Endodermal cell (in vitro differentiated cells): ENCODE measurements around the gene MCEE. TPM values are rescaled to one million over a fixed set of nuclear protein-coding genes. Genes with fewer than 3 reads are reported as not detected.
"Not testable (repeated sequence)": the region's sequence is repeated elsewhere in the genome, so short reads cannot be mapped to it uniquely, and the experiment has no call there.

ENCODE experiments used
- DNase-seq: peaks from one replicate; pipeline ENCODE4 v3.0.0-alpha.2; 2017
- H3K27ac ChIP-seq: 2 replicates; pipeline ENCODE4 v1.5.1; 2013; ENCODE audit warnings: mild to moderate bottlenecking, low read depth, low read length, moderate library complexity
- H3K27me3 ChIP-seq: 2 replicates; pipeline ENCODE4 v1.6.1; 2013; ENCODE audit warnings: mild to moderate bottlenecking, low read length, moderate library complexity; ENCODE audit not compliant: insufficient read depth, control insufficient read depth, poor library complexity, severe bottlenecking
- H3K36me3 ChIP-seq: 2 replicates; pipeline ENCODE4 v1.7.0; 2013; ENCODE audit warnings: mild to moderate bottlenecking, low read length, moderate library complexity; ENCODE audit not compliant: control insufficient read depth, insufficient read depth
- H3K4me1 ChIP-seq: one replicate; pipeline ENCODE4 v1.7.0; 2013; ENCODE audit warnings: low read length; ENCODE audit not compliant: control insufficient read depth, insufficient read depth
- H3K4me3 ChIP-seq: 2 replicates; pipeline ENCODE4 v1.5.1; 2013; ENCODE audit warnings: mild to moderate bottlenecking, low read length, moderate library complexity
- H3K9ac ChIP-seq: 2 replicates; pipeline ENCODE4 v1.6.1; 2013; ENCODE audit warnings: mild to moderate bottlenecking, low read length, moderate library complexity; ENCODE audit not compliant: poor library complexity, severe bottlenecking; ENCODE audit errors: extremely low read depth
- H3K9me3 ChIP-seq: 2 replicates; pipeline ENCODE4 v1.6.1; 2013; ENCODE audit warnings: mild to moderate bottlenecking, low read length, moderate library complexity; ENCODE audit not compliant: control insufficient read depth
- H3K27ac Mint-ChIP-seq: 2 replicates; pipeline ENCODE4 v1.8.0; 2020; ENCODE audit warnings: mixed read lengths
- H3K27me3 Mint-ChIP-seq: 2 replicates; pipeline ENCODE4 v1.8.0; 2021; ENCODE audit warnings: mild to moderate bottlenecking, mixed read lengths; ENCODE audit not compliant: insufficient read depth
- H3K36me3 Mint-ChIP-seq: 2 replicates; pipeline ENCODE4 v1.8.0; 2020; ENCODE audit warnings: low read depth, mixed read lengths
- H3K4me1 Mint-ChIP-seq: 2 replicates; pipeline ENCODE4 v1.8.0; 2020; ENCODE audit warnings: mixed read lengths
- H3K4me3 Mint-ChIP-seq: 2 replicates; pipeline ENCODE4 v1.8.0; 2020; ENCODE audit warnings: mild to moderate bottlenecking, moderate library complexity, mixed read lengths
- H3K9me3 Mint-ChIP-seq: 2 replicates; pipeline ENCODE4 v1.8.0; 2020; ENCODE audit warnings: mild to moderate bottlenecking, mixed read lengths
- CTCF ChIP-seq: fragments of 200-600 bp; sonication (generic); conservative IDR thresholded peaks from 2 replicates; pipeline ENCODE4 v1.5.0; 2021; ENCODE audit warnings: antibody characterized with exemption, mild to moderate bottlenecking
- WGBS, 2 experiments: methylation state at CpG; one replicate each; pipeline versions ENCODE4 v1.1.5 to v1.1.7; 2013; ENCODE audit warnings: missing lambda C conversion rate in 2 of 2, mixed read lengths in 1 of 2; ENCODE audit not compliant: insufficient coverage in 1 of 2, insufficient read length in 1 of 2; 5-methylcytosine and 5-hydroxymethylcytosine counted together
- long read RNA-seq, 4 experiments: library from polyadenylated mRNA in 2 of 4; library from RNA in 1 of 4; library from capped mRNA in 1 of 4; stranded (forward) in 3 of 4; unstranded in 1 of 4; transcript quantifications; one replicate each; pipeline ENCODE4 v2.0.0, GENCODE V29; 2020 to 2021; ENCODE audit warnings: inconsistent platforms in 1 of 4
- polyA plus RNA-seq, 2 experiments: library from polyadenylated mRNA; stranded (reverse); fragments of 50-300 nt; gene quantifications; one replicate each; pipeline ENCODE4 v1.2.3, GENCODE V29; 2013
- total RNA-seq, 2 donors: library from RNA; stranded (reverse); fragmentation: NEBNext Ultra II Directional in 1 of 2; extraction: Animal tissue kit (Norgen Biotek cat#: 25700) in 1 of 2; gene quantifications; 2 replicates in 1 of 2; 3 replicates in 1 of 2; pipeline ENCODE4 v1.2.1, GENCODE V29; 2021

The MCEE gene
- 10 to 100 TPM; 10.9 to 17.6 TPM for total RNA-seq
- polyA plus RNA-seq (2013, experiment 1 of 2), result 12.1 TPM
- 13.8 TPM for polyA plus RNA-seq (2013, experiment 2 of 2)
- long read RNA-seq, experiment 1, partial matches to known transcripts, result 0 of 4 reads
- long read RNA-seq, experiment 1, other reads (novel, unspliced or antisense), result 2 of 4 reads
- long read RNA-seq, experiment 2, partial matches to known transcripts, result 0 of 9 reads
- long read RNA-seq, experiment 2, other reads (novel, unspliced or antisense), result 6 of 9 reads
- long read RNA-seq, experiment 3, partial matches to known transcripts, result 0 of 12 reads
- long read RNA-seq, experiment 3, other reads (novel, unspliced or antisense), result 8 of 12 reads
- long read RNA-seq, experiment 4, transcript MCEE-201 (3 exons, 835 nt), result major isoform, 6 of 18 reads
- long read RNA-seq, experiment 4, partial matches to known transcripts, result 1 of 18 reads
- long read RNA-seq, experiment 4, other reads (novel, unspliced or antisense), result 11 of 18 reads

DNA sequence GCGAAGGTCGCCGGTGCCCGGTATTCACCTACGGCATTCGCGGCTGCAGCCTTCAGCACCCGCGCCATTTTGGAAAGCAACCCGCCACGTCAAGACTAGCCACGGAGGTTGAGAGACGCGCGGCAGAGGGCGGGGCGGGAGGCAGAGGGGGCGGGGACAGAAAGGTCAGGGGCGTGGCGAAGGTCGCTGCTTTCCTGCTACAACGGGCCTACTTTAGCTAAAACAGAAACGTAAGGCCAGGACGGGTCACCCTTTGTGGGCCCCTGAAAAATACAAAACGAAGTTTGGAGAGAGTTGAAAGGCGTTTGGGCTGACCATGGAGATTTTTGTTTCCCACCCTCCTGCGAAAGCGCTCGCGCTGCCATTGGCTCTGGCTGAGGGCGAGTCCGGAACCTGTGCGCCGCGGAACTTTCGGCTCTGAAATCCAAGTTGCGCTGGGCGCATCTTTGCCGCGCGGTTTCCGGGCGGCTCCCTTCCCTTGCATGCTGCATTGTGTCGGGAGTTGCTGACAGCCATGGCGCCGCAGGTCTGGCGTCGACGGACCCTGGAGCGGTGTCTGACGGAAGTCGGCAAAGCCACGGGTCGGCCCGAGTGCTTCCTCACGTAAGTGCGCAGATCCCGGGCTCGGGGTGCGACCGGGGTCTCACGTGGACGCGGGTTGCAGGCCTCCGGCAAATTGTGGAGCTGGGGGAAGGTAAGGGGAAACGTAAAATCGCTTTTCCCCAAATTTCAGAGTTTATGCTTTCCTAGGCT is at the start of gene MCEE, which contains the start of gene MPHOSPH10:
Gene MCEE (minus strand): TSS at position 78 of the 753 bp plus-strand sequence. CDS start 10 bp downstream, at position 68.
Gene MPHOSPH10 (plus strand): TSS at position 483 of the 753 bp plus-strand sequence. CDS start 32 bp downstream, at position 515.
- no peak within 1 kb of the TSS for H3K27ac Mint-ChIP-seq
- no peaks in the 10 kb centered on the region for H3K9me3 Mint-ChIP-seq
- Histone ChIP-seq H3K27me3 (no peaks in the 10 kb centered on the region), H3K4me1 (no peaks in the 10 kb centered on the region), H3K4me3 (peak within 1 kb of the TSS; percentile 99), H3K9ac (peak within 1 kb of the TSS; percentile 95), H3K9me3 (no peaks in the 10 kb centered on the region), H3K36me3 (peaks cover 26% of the 10 kb centered on the region), H3K27ac (peak within 1 kb of the TSS; percentile 86)
- peaks cover 15% of the 10 kb centered on the region for H3K36me3 Mint-ChIP-seq
- DNase-seq, result peak; percentile 97
- 0% methylated on average over 32 to 67 of the region's 67 CpGs for WGBS, 2 experiments
- H3K4me1 Mint-ChIP-seq, result peaks cover 7% of the 10 kb centered on the region
- H3K27me3 Mint-ChIP-seq, result no peaks in the 10 kb centered on the region
- H3K4me3 Mint-ChIP-seq, result no peak within 1 kb of the TSS
- no peak for TF ChIP-seq CTCF

DNA sequence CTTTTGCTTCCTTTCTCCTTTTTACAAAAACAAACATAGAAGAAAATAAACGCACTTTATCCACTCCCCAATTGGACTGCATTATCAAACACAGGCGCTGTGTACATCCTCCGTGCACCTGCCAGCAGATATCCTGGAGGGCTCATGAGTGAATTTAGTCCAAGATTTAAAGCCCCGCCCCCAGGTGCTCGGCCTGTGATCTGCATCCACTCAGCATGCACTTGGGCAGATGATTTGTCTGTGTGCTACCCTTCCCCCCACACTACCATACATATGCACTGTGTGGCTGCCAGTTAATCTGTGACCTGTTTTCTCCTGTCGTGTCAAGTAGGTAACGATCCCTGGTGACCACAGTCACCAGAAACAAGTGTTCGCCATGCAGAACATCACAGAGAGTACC is 48.8 kb upstream of the MCEE start:
- H3K4me3 ChIP-seq, H3K27ac ChIP-seq, H3K27ac Mint-ChIP-seq, H3K36me3 Mint-ChIP-seq, H3K27me3 Mint-ChIP-seq, DNase-seq, H3K36me3 ChIP-seq, H3K4me3 Mint-ChIP-seq, H3K9ac ChIP-seq, H3K9me3 Mint-ChIP-seq, H3K9me3 ChIP-seq, H3K27me3 ChIP-seq: not testable (repeated sequence)
- H3K4me1 Mint-ChIP-seq, result peaks cover 51% of the 10 kb centered on the region
- peaks cover 22% of the 10 kb centered on the region for H3K4me1 ChIP-seq
- 90 to 93% methylated on average over 5 to 8 of the region's 8 CpGs for WGBS, 2 experiments

DNA sequence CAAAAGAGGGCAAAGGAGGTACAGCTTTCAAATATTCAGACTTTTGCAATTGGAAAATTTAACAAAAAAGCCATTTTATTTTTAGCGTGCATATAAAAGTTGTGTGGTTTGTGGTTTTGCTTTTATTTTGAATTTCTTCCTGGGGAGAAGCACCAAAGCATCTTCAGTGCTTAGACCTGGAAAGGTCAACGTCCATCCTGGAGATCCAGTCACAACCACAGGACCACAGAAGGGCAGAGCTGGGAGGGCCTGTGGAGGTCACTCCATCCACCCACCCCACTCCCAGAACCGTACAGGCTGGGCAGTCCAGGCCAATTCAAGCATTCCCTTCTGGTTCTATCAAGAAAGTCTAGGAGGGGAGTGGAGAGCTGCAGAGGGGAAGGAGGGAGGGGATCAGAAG is 44.2 kb upstream of the MCEE start:
- WGBS, 2 experiments, result 89 to 90% methylated on average over 2 to 3 of the region's 3 CpGs
- Histone ChIP-seq H3K4me3 (no peak overlapping the region), H3K27me3 (no peaks in the 10 kb centered on the region), H3K36me3 (no peaks in the 10 kb centered on the region), H3K27ac (no peak overlapping the region), H3K9me3 (no peaks in the 10 kb centered on the region), H3K9ac (no peak overlapping the region), H3K4me1 (peaks cover 14% of the 10 kb centered on the region)
- Mint-ChIP-seq H3K36me3 (no peaks in the 10 kb centered on the region), H3K4me3 (no peak overlapping the region), H3K9me3 (no peaks in the 10 kb centered on the region), H3K4me1 (peaks cover 40% of the 10 kb centered on the region), H3K27ac (no peak overlapping the region), H3K27me3 (no peaks in the 10 kb centered on the region)
- no peak for TF ChIP-seq CTCF
- DNase-seq, result no peak
